ENCODE data around the gene C1QBP. TPM values are rescaled to one million over a fixed set of nuclear protein-coding genes. Genes with fewer than 3 reads are reported as not detected.

The C1QBP gene
- total and polyA plus RNA-seq, 2 of the 4 experiments (the other 2 are of a cell fraction) = 172 to 173 TPM

DNA sequence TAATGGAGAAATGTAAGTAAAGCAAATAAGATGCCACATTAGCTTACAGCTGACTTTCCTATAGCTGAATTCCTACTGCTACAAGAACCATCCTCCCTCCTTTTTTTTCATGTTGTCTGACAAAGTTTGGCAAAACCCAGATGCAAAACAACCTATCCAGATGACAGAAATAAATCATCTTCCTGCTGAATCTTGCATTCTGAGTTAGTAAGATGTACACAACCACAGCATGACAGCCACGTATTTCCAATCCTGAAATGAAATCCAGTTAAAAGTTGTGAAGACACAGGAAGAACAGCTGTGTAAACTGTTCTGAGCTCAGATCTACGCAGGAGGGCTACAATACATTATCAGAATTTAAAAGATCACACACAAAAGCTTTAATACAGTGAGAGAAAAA lies 35.0 kb upstream of the C1QBP start:
- POLR2A ChIA-PET (ENCODE audit: unreplicated experiment) = no interaction called here
- CTCF ChIA-PET = interaction anchor here (0.6 kb wide), 1 partner anchor 224 kb away, joined by 3 read pairs; no protein-coding TSS in a partner anchor

More for the DNA sequence above, 35.0 kb upstream of the C1QBP start:
- no peak overlapping the region for H3K56ac ChIP-seq (ENCODE audit: extremely low read depth, insufficient read depth, low read length)
- intact Hi-C loops (cut with micrococcal nuclease) (no loop called here), dilution Hi-C loops (cut with HindIII; ENCODE audit: low sequenced_read_pairs, unreplicated experiment) (no loop called here), in situ Hi-C loops (cut with MboI; ENCODE audit: low sequenced_read_pairs) (no loop called here)
- H4K20me1 ChIP-seq (ENCODE audit: insufficient read depth, low read length) = no peaks in the 10 kb centered on the region
- BruUV-seq (replicated peaks) = no TSS peak
- H2AK5ac ChIP-seq (ENCODE audit: low read depth, low read length) = no peak overlapping the region
- no peak overlapping the region for H2AFZ ChIP-seq (replicated peaks; ENCODE audit: low read length, poor library complexity)
- H2BK20ac ChIP-seq (ENCODE audit: low read depth, low read length) = no peak overlapping the region
- H3K9me1 ChIP-seq (ENCODE audit: insufficient read depth, low read length) = 0 out of 2 replicates have a peak, but pooled peaks cover 2% of the 10 kb centered on the region
- ATAC-seq (ENCODE audit: low read depth) (no peak), DNase-seq (no peak)
- no peak overlapping the region for H3K4ac ChIP-seq (ENCODE audit: low read depth, low read length)
- H3K4me3 ChIP-seq (ENCODE audit: insufficient read depth, low read depth, low read length) = no peak overlapping the region
- peaks cover 33% of the 10 kb centered on the region for H3K36me3 ChIP-seq (ENCODE audit: control insufficient read depth, insufficient read depth, low read length)
- H3K79me1 ChIP-seq (ENCODE audit: low read depth in 1 of 2, low read length in 2 of 2) = peaks cover 16% of the 10 kb centered on the region in 2 experiments
- no peak overlapping the region for H3K9ac ChIP-seq (ENCODE audit: low read depth, low read length)
- H2BK120ac ChIP-seq (ENCODE audit: low read depth, low read length) = no peak overlapping the region
- H3K27me3 ChIP-seq (ENCODE audit: control insufficient read depth, insufficient read depth, low read length) = no peaks in the 10 kb centered on the region
- H3K23ac ChIP-seq (ENCODE audit: low read depth, low read length) = no peak overlapping the region
- no peaks in the 10 kb centered on the region for H3K4me1 ChIP-seq (ENCODE audit: control insufficient read depth, insufficient read depth, low read length)
- H2BK15ac ChIP-seq (ENCODE audit: low read depth, low read length) = no peak overlapping the region
- TF ChIP-seq BHLHE40 (IDR thresholded peaks at IDR 0.05; ENCODE audit: low read depth, low read length) = no peak
- TF ChIP-seq SMC3 (IDR thresholded peaks at IDR 0.05; ENCODE audit: low read depth, low read length) = no peak
- TF ChIP-seq, protein P1, sequence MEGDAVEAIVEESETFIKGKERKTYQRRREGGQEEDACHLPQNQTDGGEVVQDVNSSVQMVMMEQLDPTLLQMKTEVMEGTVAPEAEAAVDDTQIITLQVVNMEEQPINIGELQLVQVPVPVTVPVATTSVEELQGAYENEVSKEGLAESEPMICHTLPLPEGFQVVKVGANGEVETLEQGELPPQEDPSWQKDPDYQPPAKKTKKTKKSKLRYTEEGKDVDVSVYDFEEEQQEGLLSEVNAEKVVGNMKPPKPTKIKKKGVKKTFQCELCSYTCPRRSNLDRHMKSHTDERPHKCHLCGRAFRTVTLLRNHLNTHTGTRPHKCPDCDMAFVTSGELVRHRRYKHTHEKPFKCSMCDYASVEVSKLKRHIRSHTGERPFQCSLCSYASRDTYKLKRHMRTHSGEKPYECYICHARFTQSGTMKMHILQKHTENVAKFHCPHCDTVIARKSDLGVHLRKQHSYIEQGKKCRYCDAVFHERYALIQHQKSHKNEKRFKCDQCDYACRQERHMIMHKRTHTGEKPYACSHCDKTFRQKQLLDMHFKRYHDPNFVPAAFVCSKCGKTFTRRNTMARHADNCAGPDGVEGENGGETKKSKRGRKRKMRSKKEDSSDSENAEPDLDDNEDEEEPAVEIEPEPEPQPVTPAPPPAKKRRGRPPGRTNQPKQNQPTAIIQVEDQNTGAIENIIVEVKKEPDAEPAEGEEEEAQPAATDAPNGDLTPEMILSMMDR (conservative IDR thresholded peaks at IDR 0.05; ENCODE audit: low read depth, low read length) = no peak
- no peak overlapping the region for H2BK5ac ChIP-seq (ENCODE audit: low read depth, low read length, poor library complexity, severe bottlenecking)
- no peak overlapping the region for H3K14ac ChIP-seq (replicated peaks; ENCODE audit: low read depth, low read length)
- H3K4me2 ChIP-seq (ENCODE audit: low read depth, low read length) = no peak overlapping the region
- no CpG with 5 or more reads among the region's 2 CpGs for WGBS, 2 experiments (ENCODE audit: extremely low coverage in 2 of 2, insufficient read length in 1 of 2)
- no peak overlapping the region for H4K5ac ChIP-seq (ENCODE audit: low read depth, low read length)
- no peaks in the 10 kb centered on the region for H3K9me3 ChIP-seq (ENCODE audit: control insufficient read depth, insufficient read depth, low read length)
- H4K8ac ChIP-seq (ENCODE audit: low read depth in 2 of 2, low read length in 2 of 2) = no peak overlapping the region
- no peak overlapping the region for H4K91ac ChIP-seq (ENCODE audit: insufficient read depth, low read depth, low read length)
- H3K27ac ChIP-seq (ENCODE audit: insufficient read depth, low read length) = no peak overlapping the region
- H3K18ac ChIP-seq (ENCODE audit: low read depth, low read length) = no peak overlapping the region
- H2AK9ac ChIP-seq (replicated peaks; ENCODE audit: low read depth, low read length, poor library complexity) = no peak overlapping the region
